OCI-LY3 (cell line): ENCODE measurements around the gene FZD4.

ENCODE experiments used
- CTCF ChIP-seq: fragments of 200-600, 300-600 bp; sonication (generic); IDR thresholded peaks from 2 replicates; pipeline ENCODE4 v1.5.1; 2014; ENCODE audit warnings: antibody characterized with exemption, low read length, low read depth
- EZH2phosphoT487 ChIP-seq: fragments of 200-600 bp; shearing (Covaris generic); IDR thresholded peaks from 2 replicates; pipeline ENCODE4 v1.6.1; 2018; ENCODE audit warnings: antibody characterized with exemption, mixed run types, low read depth

GRCh38 chr11:86978756-86979608 lies 23.8 kb upstream of the FZD4 start:
- TF ChIP-seq CTCF (peak; percentile 93), EZH2phosphoT487 (no peak)
